Measurements from ENCODE around the gene QSOX2.

DNA sequence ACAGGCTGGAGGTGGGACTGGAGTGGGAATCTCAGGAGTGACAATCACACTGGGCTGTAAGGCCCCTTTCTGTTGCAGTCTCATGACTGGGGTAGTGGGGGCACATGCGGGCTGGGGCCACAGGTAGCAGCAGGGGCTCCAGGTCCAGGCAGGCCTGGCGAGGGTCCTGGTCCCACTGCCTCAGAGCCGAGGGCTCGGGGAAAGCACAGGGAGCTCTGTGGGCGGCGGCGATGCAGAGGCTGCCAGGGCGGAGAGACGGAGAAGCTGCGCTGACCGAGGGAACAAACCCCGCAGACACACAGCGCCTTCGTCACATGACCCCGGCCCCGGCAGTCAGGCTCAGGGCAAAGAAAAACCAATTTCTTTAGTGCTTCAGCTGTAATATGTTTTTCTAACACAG, 35.3 kb downstream of the QSOX2 start:
- no peak for TF ChIP-seq POLR2AphosphoS5 (IDR thresholded peaks at IDR 0.05; ENCODE audit: low read depth, low read length)
- TF ChIP-seq, protein P1, sequence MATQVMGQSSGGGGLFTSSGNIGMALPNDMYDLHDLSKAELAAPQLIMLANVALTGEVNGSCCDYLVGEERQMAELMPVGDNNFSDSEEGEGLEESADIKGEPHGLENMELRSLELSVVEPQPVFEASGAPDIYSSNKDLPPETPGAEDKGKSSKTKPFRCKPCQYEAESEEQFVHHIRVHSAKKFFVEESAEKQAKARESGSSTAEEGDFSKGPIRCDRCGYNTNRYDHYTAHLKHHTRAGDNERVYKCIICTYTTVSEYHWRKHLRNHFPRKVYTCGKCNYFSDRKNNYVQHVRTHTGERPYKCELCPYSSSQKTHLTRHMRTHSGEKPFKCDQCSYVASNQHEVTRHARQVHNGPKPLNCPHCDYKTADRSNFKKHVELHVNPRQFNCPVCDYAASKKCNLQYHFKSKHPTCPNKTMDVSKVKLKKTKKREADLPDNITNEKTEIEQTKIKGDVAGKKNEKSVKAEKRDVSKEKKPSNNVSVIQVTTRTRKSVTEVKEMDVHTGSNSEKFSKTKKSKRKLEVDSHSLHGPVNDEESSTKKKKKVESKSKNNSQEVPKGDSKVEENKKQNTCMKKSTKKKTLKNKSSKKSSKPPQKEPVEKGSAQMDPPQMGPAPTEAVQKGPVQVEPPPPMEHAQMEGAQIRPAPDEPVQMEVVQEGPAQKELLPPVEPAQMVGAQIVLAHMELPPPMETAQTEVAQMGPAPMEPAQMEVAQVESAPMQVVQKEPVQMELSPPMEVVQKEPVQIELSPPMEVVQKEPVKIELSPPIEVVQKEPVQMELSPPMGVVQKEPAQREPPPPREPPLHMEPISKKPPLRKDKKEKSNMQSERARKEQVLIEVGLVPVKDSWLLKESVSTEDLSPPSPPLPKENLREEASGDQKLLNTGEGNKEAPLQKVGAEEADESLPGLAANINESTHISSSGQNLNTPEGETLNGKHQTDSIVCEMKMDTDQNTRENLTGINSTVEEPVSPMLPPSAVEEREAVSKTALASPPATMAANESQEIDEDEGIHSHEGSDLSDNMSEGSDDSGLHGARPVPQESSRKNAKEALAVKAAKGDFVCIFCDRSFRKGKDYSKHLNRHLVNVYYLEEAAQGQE (IDR thresholded peaks at IDR 0.05; ENCODE audit: insufficient read depth in 1 of 2, low read depth in 2 of 2, low read length in 2 of 2), result no peak
- TF ChIP-seq FOXP2 (optimal IDR thresholded peaks at IDR 0.05; ENCODE audit: borderline replicate concordance, extremely low read depth, extremely low read length, insufficient read depth), result no peak
- TF ChIP-seq TAF1 (IDR thresholded peaks at IDR 0.05; ENCODE audit: borderline replicate concordance, insufficient read depth, low read length), result no peak
- no peak for TF ChIP-seq SIN3A (IDR thresholded peaks at IDR 0.05; ENCODE audit: borderline replicate concordance, insufficient read depth, low read length)

All from PFSK-1 (cell line).